ENCODE data around the gene LPP.

DNA sequence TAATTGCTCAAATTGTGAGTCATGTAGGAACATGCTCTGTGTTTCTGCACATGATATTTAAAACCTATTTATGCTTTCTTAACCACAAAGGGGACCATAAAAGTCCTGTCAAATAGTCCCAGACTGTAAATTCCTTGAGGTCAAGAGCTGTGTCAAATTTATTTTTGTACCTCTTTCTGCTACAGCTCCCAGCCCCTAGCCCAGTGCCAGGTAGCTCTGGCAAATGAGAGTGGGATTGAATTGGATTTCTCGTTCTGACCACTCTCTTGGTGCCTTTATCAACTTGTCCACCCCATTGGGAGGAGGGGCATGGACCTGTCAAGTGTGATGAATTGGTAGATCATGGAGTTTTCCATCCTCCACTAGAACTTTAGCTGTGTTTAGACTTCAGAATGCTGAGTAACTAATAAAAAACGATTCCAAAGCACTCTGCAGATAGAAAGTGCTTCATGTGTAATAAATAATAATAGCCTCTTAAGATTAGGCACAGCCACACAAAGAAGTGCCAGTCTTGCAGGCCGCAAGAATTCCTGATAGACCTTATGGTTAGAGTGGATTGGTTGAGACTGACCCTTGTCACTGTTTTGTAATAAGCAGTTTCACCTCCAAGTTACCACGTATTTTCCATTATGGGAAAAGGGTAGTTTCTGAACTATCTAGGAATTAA lies 120.4 kb downstream of the LPP start:
- TF ChIP-seq EZH2 (IDR thresholded peaks at IDR 0.05) (no peak), ZNF274 (IDR thresholded peaks at IDR 0.05; ENCODE audit: low read depth, low read length) (no peak), CEBPB (IDR thresholded peaks at IDR 0.05; ENCODE audit: low read depth) (no peak), POLR2AphosphoS5 (IDR thresholded peaks at IDR 0.05; ENCODE audit: low read depth, low read length) (no peak), POLR2A (IDR thresholded peaks at IDR 0.05; ENCODE audit: borderline replicate concordance, extremely low read depth, insufficient read depth, insufficient read length) (no peak)
- TF ChIP-seq, protein P1, sequence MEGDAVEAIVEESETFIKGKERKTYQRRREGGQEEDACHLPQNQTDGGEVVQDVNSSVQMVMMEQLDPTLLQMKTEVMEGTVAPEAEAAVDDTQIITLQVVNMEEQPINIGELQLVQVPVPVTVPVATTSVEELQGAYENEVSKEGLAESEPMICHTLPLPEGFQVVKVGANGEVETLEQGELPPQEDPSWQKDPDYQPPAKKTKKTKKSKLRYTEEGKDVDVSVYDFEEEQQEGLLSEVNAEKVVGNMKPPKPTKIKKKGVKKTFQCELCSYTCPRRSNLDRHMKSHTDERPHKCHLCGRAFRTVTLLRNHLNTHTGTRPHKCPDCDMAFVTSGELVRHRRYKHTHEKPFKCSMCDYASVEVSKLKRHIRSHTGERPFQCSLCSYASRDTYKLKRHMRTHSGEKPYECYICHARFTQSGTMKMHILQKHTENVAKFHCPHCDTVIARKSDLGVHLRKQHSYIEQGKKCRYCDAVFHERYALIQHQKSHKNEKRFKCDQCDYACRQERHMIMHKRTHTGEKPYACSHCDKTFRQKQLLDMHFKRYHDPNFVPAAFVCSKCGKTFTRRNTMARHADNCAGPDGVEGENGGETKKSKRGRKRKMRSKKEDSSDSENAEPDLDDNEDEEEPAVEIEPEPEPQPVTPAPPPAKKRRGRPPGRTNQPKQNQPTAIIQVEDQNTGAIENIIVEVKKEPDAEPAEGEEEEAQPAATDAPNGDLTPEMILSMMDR (IDR thresholded peaks at IDR 0.05 in 2 of 3, conservative IDR thresholded peaks at IDR 0.05 in 1 of 3; ENCODE audit: borderline replicate concordance in 1 of 3, insufficient read depth in 1 of 3, low read depth in 2 of 3, low read length in 2 of 3): no peak
